ENCODE data around the gene UBALD2.

DNA sequence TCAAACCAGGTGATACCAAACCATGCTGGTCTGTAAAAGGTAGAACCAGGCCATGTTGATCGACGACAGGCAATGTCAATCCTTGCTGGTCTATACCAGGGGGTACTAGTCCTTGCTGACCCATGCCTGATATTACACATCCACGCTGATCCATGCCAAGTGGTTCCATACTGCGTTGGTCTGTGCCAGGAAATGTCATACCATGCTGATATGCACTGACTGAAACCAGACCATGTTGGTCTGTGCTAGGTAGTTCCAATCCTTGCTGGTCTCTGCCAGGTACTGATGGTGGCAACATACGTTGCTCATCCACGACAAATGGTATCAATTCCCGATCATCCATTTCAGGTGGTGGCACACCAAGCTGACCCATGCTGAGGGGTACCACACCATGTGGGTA is 28.0 kb downstream of the UBALD2 start:
- TF ChIP-seq, protein P1, sequence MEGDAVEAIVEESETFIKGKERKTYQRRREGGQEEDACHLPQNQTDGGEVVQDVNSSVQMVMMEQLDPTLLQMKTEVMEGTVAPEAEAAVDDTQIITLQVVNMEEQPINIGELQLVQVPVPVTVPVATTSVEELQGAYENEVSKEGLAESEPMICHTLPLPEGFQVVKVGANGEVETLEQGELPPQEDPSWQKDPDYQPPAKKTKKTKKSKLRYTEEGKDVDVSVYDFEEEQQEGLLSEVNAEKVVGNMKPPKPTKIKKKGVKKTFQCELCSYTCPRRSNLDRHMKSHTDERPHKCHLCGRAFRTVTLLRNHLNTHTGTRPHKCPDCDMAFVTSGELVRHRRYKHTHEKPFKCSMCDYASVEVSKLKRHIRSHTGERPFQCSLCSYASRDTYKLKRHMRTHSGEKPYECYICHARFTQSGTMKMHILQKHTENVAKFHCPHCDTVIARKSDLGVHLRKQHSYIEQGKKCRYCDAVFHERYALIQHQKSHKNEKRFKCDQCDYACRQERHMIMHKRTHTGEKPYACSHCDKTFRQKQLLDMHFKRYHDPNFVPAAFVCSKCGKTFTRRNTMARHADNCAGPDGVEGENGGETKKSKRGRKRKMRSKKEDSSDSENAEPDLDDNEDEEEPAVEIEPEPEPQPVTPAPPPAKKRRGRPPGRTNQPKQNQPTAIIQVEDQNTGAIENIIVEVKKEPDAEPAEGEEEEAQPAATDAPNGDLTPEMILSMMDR (IDR thresholded peaks at IDR 0.05), result no peak
- TF ChIP-seq POLR2A (IDR thresholded peaks at IDR 0.05), result no peak

Measured in esophagus squamous epithelium (tissue), 4 donors.